OCI-LY1 (cell line): Measurements from ENCODE around the gene ARPC2.

Experiments used
- H2AFZ ChIP-seq: fragments of 200-600 bp; sonication (generic), shearing (Covaris generic); 2 replicates; pipeline ENCODE4 v1.6.0; 2014; ENCODE audit warnings: antibody characterized with exemption, mild to moderate bottlenecking, low read length
- H3F3A ChIP-seq: fragments of 200-600 bp; sonication (generic), shearing (Covaris generic); 2 replicates; pipeline ENCODE4 v1.6.0; 2014; ENCODE audit warnings: mild to moderate bottlenecking, antibody characterized with exemption, low read length, moderate library complexity; ENCODE audit not compliant: insufficient read depth
- H3K27ac ChIP-seq: fragments of 200-600 bp; sonication (generic); 2 replicates; pipeline ENCODE4 v1.5.1; 2014; ENCODE audit warnings: low read length, mixed run types, mild to moderate bottlenecking, low read depth; ENCODE audit not compliant: poor library complexity, severe bottlenecking
- H3K27me3 ChIP-seq: fragments of 200-600 bp; sonication (generic); 2 replicates; pipeline ENCODE4 v1.6.0; 2014; ENCODE audit warnings: antibody characterized with exemption, mild to moderate bottlenecking, low read length, moderate library complexity; ENCODE audit not compliant: insufficient read depth
- H3K36me3 ChIP-seq: fragments of 200-600 bp; sonication (generic); 2 replicates; pipeline ENCODE4 v1.6.1; 2014; ENCODE audit warnings: mild to moderate bottlenecking, antibody characterized with exemption, low read length, moderate library complexity, mixed read lengths; ENCODE audit not compliant: insufficient read depth
- H3K4me1 ChIP-seq: fragments of 200-600 bp; sonication (generic); 2 replicates; pipeline ENCODE4 v1.5.1; 2014; ENCODE audit warnings: mild to moderate bottlenecking, low read length, moderate library complexity; ENCODE audit not compliant: insufficient read depth, severe bottlenecking
- H3K4me2 ChIP-seq: fragments of 200-600 bp; sonication (generic), shearing (Covaris generic); 2 replicates; pipeline ENCODE4 v1.6.1; 2014; ENCODE audit warnings: low read length
- H3K4me3 ChIP-seq: fragments of 200-600 bp; sonication (generic); 2 replicates; pipeline ENCODE4 v1.5.1; 2014; ENCODE audit warnings: low read length, low read depth, mild to moderate bottlenecking, mixed read lengths; ENCODE audit not compliant: poor library complexity, severe bottlenecking
- H3K79me2 ChIP-seq: fragments of 200-600 bp; shearing (Covaris generic); 2 replicates; pipeline ENCODE4 v1.6.1; 2016; ENCODE audit warnings: mixed run types, low read length, mixed read lengths; ENCODE audit not compliant: insufficient read depth
- H3K9ac ChIP-seq: fragments of 200-600 bp; sonication (generic), shearing (Covaris generic); 2 replicates; pipeline ENCODE4 v1.6.1; 2014; ENCODE audit warnings: mild to moderate bottlenecking, low read length, mixed read lengths
- H3K9me2 ChIP-seq: fragments of 200-600 bp; sonication (generic), shearing (Covaris generic); 2 replicates; pipeline ENCODE4 v1.6.1; 2014; ENCODE audit warnings: low read depth, mild to moderate bottlenecking, low read length, mixed read lengths
- H3K9me3 ChIP-seq: fragments of 200-600 bp; shearing (Covaris generic); 2 replicates; pipeline ENCODE4 v1.6.1; 2014; ENCODE audit warnings: low read length, mixed read lengths
- H4K20me1 ChIP-seq: fragments of 200-600 bp; sonication (generic), shearing (Covaris generic); 2 replicates; pipeline ENCODE4 v1.6.0; 2016; ENCODE audit warnings: mild to moderate bottlenecking, low read length; ENCODE audit not compliant: insufficient read depth
- CTCF ChIP-seq: fragments of 200-600 bp; sonication (generic), shearing (Covaris generic); IDR thresholded peaks from 2 replicates; pipeline ENCODE4 v1.5.1; 2017; ENCODE audit warnings: mild to moderate bottlenecking, antibody characterized with exemption, low read length, moderate library complexity, mixed read lengths
- EZH2 ChIP-seq: fragments of 200-600 bp; sonication (generic), shearing (Covaris generic); IDR thresholded peaks from 2 replicates; pipeline ENCODE4 v1.8.0; 2017; ENCODE audit warnings: borderline replicate concordance, mixed run types, mild to moderate bottlenecking, antibody characterized with exemption, low read length, moderate library complexity, mixed read lengths

The ARPC2 gene

GRCh38 chr2:218249691-218250090 lies 32.7 kb downstream of the ARPC2 start:
- no peaks in the 10 kb centered on the region for H3K27me3 ChIP-seq
- no peaks in the 10 kb centered on the region for H4K20me1 ChIP-seq
- no peak overlapping the region for H3K4me3 ChIP-seq
- no peaks in the 10 kb centered on the region for H3K79me2 ChIP-seq
- H3K4me2 ChIP-seq: no peak overlapping the region
- TF ChIP-seq EZH2: no peak
- TF ChIP-seq CTCF: no peak
- H3K9ac ChIP-seq: no peak overlapping the region
- H3K36me3 ChIP-seq: peaks cover 100% of the 10 kb centered on the region
- H3K27ac ChIP-seq: no peak overlapping the region
- H2AFZ ChIP-seq: no peak overlapping the region
- no peaks in the 10 kb centered on the region for H3K9me3 ChIP-seq
- no peaks in the 10 kb centered on the region for H3K4me1 ChIP-seq
- no peaks in the 10 kb centered on the region for H3K9me2 ChIP-seq
- 0 out of 2 replicates have a peak, but pooled peaks cover 11% of the 10 kb centered on the region for H3F3A ChIP-seq

- no peak overlapping the region for H3K4me2 ChIP-seq
- no peak overlapping the region for H2AFZ ChIP-seq
- H3K79me2 ChIP-seq: no peaks in the 10 kb centered on the region
- no peaks in the 10 kb centered on the region for H3K27me3 ChIP-seq
- no peaks in the 10 kb centered on the region for H3K9me2 ChIP-seq
- peaks cover 4% of the 10 kb centered on the region for H3K4me1 ChIP-seq
- no peaks in the 10 kb centered on the region for H4K20me1 ChIP-seq
- no peak overlapping the region for H3K4me3 ChIP-seq
- no peak overlapping the region for H3K27ac ChIP-seq
- H3F3A ChIP-seq: peaks cover 17% of the 10 kb centered on the region
- no peak for TF ChIP-seq EZH2
- no peak for TF ChIP-seq CTCF
- no peak overlapping the region for H3K9ac ChIP-seq
- peaks cover 86% of the 10 kb centered on the region for H3K36me3 ChIP-seq
- H3K9me3 ChIP-seq: no peaks in the 10 kb centered on the region
These were observed 35.7 kb downstream of the ARPC2 start for GRCh38 chr2:218252509-218253231.

- Histone ChIP-seq H4K20me1 (no peaks in the 10 kb centered on the region), H3K27me3 (no peaks in the 10 kb centered on the region), H3K4me3 (no peak overlapping the region), H3K27ac (no peak overlapping the region), H3F3A (peaks cover 17% of the 10 kb centered on the region), H3K36me3 (peaks cover 80% of the 10 kb centered on the region), H3K4me1 (peaks cover 4% of the 10 kb centered on the region), H3K4me2 (no peak overlapping the region), H2AFZ (no peak overlapping the region), H3K9me3 (no peaks in the 10 kb centered on the region), H3K9ac (no peak overlapping the region), H3K79me2 (no peaks in the 10 kb centered on the region), H3K9me2 (no peaks in the 10 kb centered on the region)
- TF ChIP-seq EZH2: no peak
- TF ChIP-seq CTCF: no peak
These were observed 36.2 kb downstream of the ARPC2 start for GRCh38 chr2:218253232-218253625.
